Measurements from ENCODE around the gene TSPAN5.

Gene TSPAN5

GRCh38 chr4:98586962-98587354 is 71.5 kb downstream of the TSPAN5 start:
- DNase-seq (ENCODE audit: insufficient read length, low spot score): no peak
- no peak for FAIRE-seq
- no peak for TF ChIP-seq POLR2A (IDR thresholded peaks at IDR 0.05; ENCODE audit: low read depth, low read length)

GRCh38 chr4:98586291-98586961 is 72.0 kb downstream of the TSPAN5 start:
- DNase-seq (ENCODE audit: insufficient read length, low spot score) (no peak), FAIRE-seq (no peak)
- no peak for TF ChIP-seq POLR2A (IDR thresholded peaks at IDR 0.05; ENCODE audit: low read depth, low read length)

GRCh38 chr4:98585596-98585995 is 72.8 kb downstream of the TSPAN5 start:
- FAIRE-seq: no peak
- TF ChIP-seq POLR2A (IDR thresholded peaks at IDR 0.05; ENCODE audit: low read depth, low read length): no peak
- DNase-seq (ENCODE audit: insufficient read length, low spot score): no peak

GRCh38 chr4:98584265-98584664 is 74.1 kb downstream of the TSPAN5 start:
- FAIRE-seq (no peak), DNase-seq (ENCODE audit: insufficient read length, low spot score) (no peak)
- TF ChIP-seq POLR2A (IDR thresholded peaks at IDR 0.05; ENCODE audit: low read depth, low read length): no peak

GRCh38 chr4:98583265-98583664 is 75.1 kb downstream of the TSPAN5 start:
- DNase-seq (ENCODE audit: insufficient read length, low spot score) (no peak), FAIRE-seq (no peak)
- no peak for TF ChIP-seq POLR2A (IDR thresholded peaks at IDR 0.05; ENCODE audit: low read depth, low read length)

GRCh38 chr4:98581126-98581525 is 77.3 kb downstream of the TSPAN5 start:
- no peak for FAIRE-seq

GRCh38 chr4:98577956-98578355 is 80.5 kb downstream of the TSPAN5 start:
- FAIRE-seq (no peak), DNase-seq (ENCODE audit: insufficient read length, low spot score) (no peak)
- TF ChIP-seq POLR2A (IDR thresholded peaks at IDR 0.05; ENCODE audit: low read depth, low read length): no peak

More at GRCh38 chr4:98581126-98581525, 77.3 kb downstream of the TSPAN5 start:
- no peak for DNase-seq (ENCODE audit: insufficient read length, low spot score)
- TF ChIP-seq POLR2A (IDR thresholded peaks at IDR 0.05; ENCODE audit: low read depth, low read length): no peak

GRCh38 chr4:98574816-98575215 is 83.6 kb downstream of the TSPAN5 start:
- no peak for DNase-seq (ENCODE audit: insufficient read length, low spot score)
- no peak for FAIRE-seq
- TF ChIP-seq POLR2A (IDR thresholded peaks at IDR 0.05; ENCODE audit: low read depth, low read length): no peak

GRCh38 chr4:98573791-98574190 is 84.6 kb downstream of the TSPAN5 start:
- DNase-seq (ENCODE audit: insufficient read length, low spot score) (no peak), FAIRE-seq (no peak)
- no peak for TF ChIP-seq POLR2A (IDR thresholded peaks at IDR 0.05; ENCODE audit: low read depth, low read length)

- FAIRE-seq (no peak), DNase-seq (ENCODE audit: insufficient read length, low spot score) (no peak)
- TF ChIP-seq POLR2A (IDR thresholded peaks at IDR 0.05; ENCODE audit: low read depth, low read length): no peak
Measured at GRCh38 chr4:98572697-98573096, 85.7 kb downstream of the TSPAN5 start.

GRCh38 chr4:98571161-98571786 is 87.1 kb downstream of the TSPAN5 start:
- DNase-seq (ENCODE audit: insufficient read length, low spot score): no peak
- TF ChIP-seq POLR2A (IDR thresholded peaks at IDR 0.05; ENCODE audit: low read depth, low read length): no peak
- FAIRE-seq: no peak

GRCh38 chr4:98570151-98570797 is 88.1 kb downstream of the TSPAN5 start:
- DNase-seq (ENCODE audit: insufficient read length, low spot score) (no peak), FAIRE-seq (no peak)
- no peak for TF ChIP-seq POLR2A (IDR thresholded peaks at IDR 0.05; ENCODE audit: low read depth, low read length)

GRCh38 chr4:98568941-98569663 is 89.3 kb downstream of the TSPAN5 start:
- DNase-seq (ENCODE audit: insufficient read length, low spot score) (no peak), FAIRE-seq (no peak)
- TF ChIP-seq POLR2A (IDR thresholded peaks at IDR 0.05; ENCODE audit: low read depth, low read length): no peak

GRCh38 chr4:98567611-98568010 is 90.8 kb downstream of the TSPAN5 start:
- FAIRE-seq: no peak
- DNase-seq (ENCODE audit: insufficient read length, low spot score): no peak
- no peak for TF ChIP-seq POLR2A (IDR thresholded peaks at IDR 0.05; ENCODE audit: low read depth, low read length)
